ENCODE data around the gene CCDC124. TPM values are rescaled to one million over a fixed set of nuclear protein-coding genes. Genes with fewer than 3 reads are reported as not detected.

Gene CCDC124
- polyA plus RNA-seq, 1 of the 3 experiments (the other 2 are of a cell fraction), result 231 TPM

DNA sequence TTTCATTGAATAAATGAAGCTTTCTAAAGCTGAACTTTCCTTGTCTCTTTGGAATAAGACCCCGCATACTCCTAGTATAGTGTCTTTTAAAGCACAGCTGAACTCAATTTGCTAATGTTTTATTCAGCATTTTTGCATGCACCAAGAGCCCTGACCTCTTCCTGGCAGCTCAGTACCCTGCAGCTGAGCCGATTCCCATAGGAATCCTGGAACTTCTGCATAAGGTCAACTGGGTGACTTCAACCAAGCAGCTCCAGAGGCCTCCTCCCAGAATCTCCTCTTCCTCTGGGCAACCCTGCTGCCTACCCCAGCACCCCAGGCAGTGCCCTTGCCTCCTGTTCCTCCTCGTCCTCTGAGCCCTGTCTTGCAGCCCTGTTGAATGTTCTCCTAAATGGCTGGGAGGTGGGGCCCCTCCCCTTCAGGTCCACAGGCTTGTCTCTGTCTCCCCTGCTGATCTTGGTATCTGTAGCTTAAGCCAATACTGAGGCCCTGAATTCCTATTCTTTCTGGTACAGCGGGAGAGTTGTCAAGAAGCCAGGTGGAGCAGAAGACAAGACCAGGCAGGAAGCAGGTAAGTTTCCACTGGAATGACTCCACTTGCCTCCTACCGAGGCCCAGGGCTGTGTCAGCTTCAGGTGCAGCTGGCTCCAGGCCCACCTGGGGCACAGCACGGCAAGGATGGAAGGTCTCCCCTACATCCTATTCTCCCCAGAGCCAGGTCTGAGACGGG, 23.6 kb upstream of the CCDC124 start:
- Histone ChIP-seq H3K9me2 (no peaks in the 10 kb centered on the region), H3K27ac (ENCODE audit: low read depth in 2 of 2, low read length in 1 of 2) (no peak overlapping the region), H2AFZ (ENCODE audit: low read depth) (no peak overlapping the region), H4K20me1 (ENCODE audit: insufficient read depth) (no peaks in the 10 kb centered on the region), H3K4me1 (ENCODE audit: control insufficient read depth in 1 of 2, insufficient read depth in 2 of 2, low read depth in 1 of 2, low read length in 1 of 2) (no peaks in the 10 kb centered on the region), H3K79me2 (ENCODE audit: insufficient read depth) (no peaks in the 10 kb centered on the region), H3K4me2 (no peak overlapping the region), H3K36me3 (replicated peaks in 1 of 2; ENCODE audit: control insufficient read depth in 1 of 2, insufficient read depth in 2 of 2, low read length in 1 of 2) (no peaks in the 10 kb centered on the region), H3K4me3 (ENCODE audit: low read depth in 2 of 2, low read length in 1 of 2) (no peak overlapping the region), H3K27me3 (ENCODE audit: insufficient read depth) (no peaks in the 10 kb centered on the region), H3F3A (replicated peaks; ENCODE audit: insufficient read depth) (no peaks in the 10 kb centered on the region), H3K9ac (no peak overlapping the region), H3K9me3 (0 out of 2 replicates have a peak, but pooled peaks cover 6% of the 10 kb centered on the region)
- no peak for TF ChIP-seq TAF1 (IDR thresholded peaks at IDR 0.05; ENCODE audit: borderline replicate concordance, low read depth, low read length)
- TF ChIP-seq, protein P1, sequence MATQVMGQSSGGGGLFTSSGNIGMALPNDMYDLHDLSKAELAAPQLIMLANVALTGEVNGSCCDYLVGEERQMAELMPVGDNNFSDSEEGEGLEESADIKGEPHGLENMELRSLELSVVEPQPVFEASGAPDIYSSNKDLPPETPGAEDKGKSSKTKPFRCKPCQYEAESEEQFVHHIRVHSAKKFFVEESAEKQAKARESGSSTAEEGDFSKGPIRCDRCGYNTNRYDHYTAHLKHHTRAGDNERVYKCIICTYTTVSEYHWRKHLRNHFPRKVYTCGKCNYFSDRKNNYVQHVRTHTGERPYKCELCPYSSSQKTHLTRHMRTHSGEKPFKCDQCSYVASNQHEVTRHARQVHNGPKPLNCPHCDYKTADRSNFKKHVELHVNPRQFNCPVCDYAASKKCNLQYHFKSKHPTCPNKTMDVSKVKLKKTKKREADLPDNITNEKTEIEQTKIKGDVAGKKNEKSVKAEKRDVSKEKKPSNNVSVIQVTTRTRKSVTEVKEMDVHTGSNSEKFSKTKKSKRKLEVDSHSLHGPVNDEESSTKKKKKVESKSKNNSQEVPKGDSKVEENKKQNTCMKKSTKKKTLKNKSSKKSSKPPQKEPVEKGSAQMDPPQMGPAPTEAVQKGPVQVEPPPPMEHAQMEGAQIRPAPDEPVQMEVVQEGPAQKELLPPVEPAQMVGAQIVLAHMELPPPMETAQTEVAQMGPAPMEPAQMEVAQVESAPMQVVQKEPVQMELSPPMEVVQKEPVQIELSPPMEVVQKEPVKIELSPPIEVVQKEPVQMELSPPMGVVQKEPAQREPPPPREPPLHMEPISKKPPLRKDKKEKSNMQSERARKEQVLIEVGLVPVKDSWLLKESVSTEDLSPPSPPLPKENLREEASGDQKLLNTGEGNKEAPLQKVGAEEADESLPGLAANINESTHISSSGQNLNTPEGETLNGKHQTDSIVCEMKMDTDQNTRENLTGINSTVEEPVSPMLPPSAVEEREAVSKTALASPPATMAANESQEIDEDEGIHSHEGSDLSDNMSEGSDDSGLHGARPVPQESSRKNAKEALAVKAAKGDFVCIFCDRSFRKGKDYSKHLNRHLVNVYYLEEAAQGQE (IDR thresholded peaks at IDR 0.05; ENCODE audit: low read depth, low read length), result no peak
- TF ChIP-seq MXI1 (IDR thresholded peaks at IDR 0.05; ENCODE audit: low read depth, low read length), result no peak
- TF ChIP-seq, protein P2, sequence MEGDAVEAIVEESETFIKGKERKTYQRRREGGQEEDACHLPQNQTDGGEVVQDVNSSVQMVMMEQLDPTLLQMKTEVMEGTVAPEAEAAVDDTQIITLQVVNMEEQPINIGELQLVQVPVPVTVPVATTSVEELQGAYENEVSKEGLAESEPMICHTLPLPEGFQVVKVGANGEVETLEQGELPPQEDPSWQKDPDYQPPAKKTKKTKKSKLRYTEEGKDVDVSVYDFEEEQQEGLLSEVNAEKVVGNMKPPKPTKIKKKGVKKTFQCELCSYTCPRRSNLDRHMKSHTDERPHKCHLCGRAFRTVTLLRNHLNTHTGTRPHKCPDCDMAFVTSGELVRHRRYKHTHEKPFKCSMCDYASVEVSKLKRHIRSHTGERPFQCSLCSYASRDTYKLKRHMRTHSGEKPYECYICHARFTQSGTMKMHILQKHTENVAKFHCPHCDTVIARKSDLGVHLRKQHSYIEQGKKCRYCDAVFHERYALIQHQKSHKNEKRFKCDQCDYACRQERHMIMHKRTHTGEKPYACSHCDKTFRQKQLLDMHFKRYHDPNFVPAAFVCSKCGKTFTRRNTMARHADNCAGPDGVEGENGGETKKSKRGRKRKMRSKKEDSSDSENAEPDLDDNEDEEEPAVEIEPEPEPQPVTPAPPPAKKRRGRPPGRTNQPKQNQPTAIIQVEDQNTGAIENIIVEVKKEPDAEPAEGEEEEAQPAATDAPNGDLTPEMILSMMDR (IDR thresholded peaks at IDR 0.05), result no peak
- TF ChIP-seq RCOR1 (IDR thresholded peaks at IDR 0.05; ENCODE audit: low read length), result no peak
- TF ChIP-seq RXRA (IDR thresholded peaks at IDR 0.05; ENCODE audit: borderline replicate concordance, low read depth), result no peak
- TF ChIP-seq GABPA (IDR thresholded peaks at IDR 0.05; ENCODE audit: low read depth), result no peak
- POLR2A ChIA-PET, result no interaction called here
- 36% methylated on average over 5 of the region's 7 CpGs for WGBS (ENCODE audit: low lambda C conversion rate)
- no peak for DNase-seq
- CTCF ChIA-PET, result interaction anchor here (3.2 kb wide), 1 partner anchor 23 kb away, joined by 13 read pairs; the partner anchor contains the start of gene CCDC124

DNA sequence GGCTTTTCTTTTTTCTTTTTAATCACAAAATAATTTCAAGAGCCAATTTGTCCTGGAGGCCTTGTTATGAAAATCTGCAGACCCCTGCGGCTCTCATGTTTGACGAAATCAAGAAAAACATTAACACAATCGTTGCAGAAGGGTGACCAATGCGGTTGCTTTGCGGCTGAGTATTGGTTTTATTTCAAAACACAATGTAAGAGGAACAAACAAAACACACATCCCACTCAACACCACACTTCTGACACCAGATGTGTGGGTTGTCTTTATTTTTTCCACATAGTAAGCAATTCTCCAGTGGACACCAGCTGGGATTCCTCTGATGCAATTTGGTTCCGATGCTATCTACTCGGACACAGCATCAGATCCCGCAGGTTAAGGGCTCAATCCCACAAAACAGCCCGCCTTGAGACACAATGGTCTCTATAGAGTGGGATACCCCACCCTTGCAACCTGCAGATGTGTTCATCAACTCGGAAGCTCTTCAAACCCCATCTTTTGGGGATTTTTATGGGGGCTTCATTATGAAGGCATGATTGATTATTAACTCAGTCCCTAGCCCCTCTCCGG, 21.9 kb upstream of the CCDC124 start:
- H3K79me2 ChIP-seq (ENCODE audit: insufficient read depth), result no peaks in the 10 kb centered on the region
- CTCF ChIA-PET, result interaction anchor here (1.2 to 3.2 kb wide), 3 partner anchors 9 to 27 kb away, joined by 3 to 13 read pairs (median 5); partner anchors contain the start of gene CCDC124
- H3K9me3 ChIP-seq, result 0 out of 2 replicates have a peak, but pooled peaks cover 6% of the 10 kb centered on the region
- no peaks in the 10 kb centered on the region for H3K36me3 ChIP-seq (replicated peaks in 1 of 2; ENCODE audit: control insufficient read depth in 1 of 2, insufficient read depth in 2 of 2, low read length in 1 of 2)
- no peak overlapping the region for H3K4me3 ChIP-seq (ENCODE audit: low read depth in 2 of 2, low read length in 1 of 2)
- WGBS (ENCODE audit: low lambda C conversion rate), result 13% methylated on average over 10 of the region's 11 CpGs
- H3K9ac ChIP-seq, result no peak overlapping the region
- TF ChIP-seq SIN3A (IDR thresholded peaks at IDR 0.05; ENCODE audit: borderline replicate concordance, low read depth, low read length) (no peak), MXI1 (IDR thresholded peaks at IDR 0.05; ENCODE audit: low read depth, low read length) (no peak), TCF12 (IDR thresholded peaks at IDR 0.05) (no peak), FOSL2 (IDR thresholded peaks at IDR 0.05; ENCODE audit: borderline replicate concordance, low read depth) (no peak)
- TF ChIP-seq, protein P3, sequence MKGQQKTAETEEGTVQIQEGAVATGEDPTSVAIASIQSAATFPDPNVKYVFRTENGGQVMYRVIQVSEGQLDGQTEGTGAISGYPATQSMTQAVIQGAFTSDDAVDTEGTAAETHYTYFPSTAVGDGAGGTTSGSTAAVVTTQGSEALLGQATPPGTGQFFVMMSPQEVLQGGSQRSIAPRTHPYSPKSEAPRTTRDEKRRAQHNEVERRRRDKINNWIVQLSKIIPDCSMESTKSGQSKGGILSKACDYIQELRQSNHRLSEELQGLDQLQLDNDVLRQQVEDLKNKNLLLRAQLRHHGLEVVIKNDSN (IDR thresholded peaks at IDR 0.05; ENCODE audit: borderline replicate concordance, low read depth), result no peak
- TF ChIP-seq, protein P4, sequence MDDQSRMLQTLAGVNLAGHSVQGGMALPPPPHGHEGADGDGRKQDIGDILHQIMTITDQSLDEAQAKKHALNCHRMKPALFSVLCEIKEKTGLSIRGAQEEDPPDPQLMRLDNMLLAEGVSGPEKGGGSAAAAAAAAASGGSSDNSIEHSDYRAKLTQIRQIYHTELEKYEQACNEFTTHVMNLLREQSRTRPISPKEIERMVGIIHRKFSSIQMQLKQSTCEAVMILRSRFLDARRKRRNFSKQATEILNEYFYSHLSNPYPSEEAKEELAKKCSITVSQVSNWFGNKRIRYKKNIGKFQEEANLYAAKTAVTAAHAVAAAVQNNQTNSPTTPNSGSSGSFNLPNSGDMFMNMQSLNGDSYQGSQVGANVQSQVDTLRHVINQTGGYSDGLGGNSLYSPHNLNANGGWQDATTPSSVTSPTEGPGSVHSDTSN (IDR thresholded peaks at IDR 0.05), result no peak
- H3F3A ChIP-seq (replicated peaks; ENCODE audit: insufficient read depth), result no peaks in the 10 kb centered on the region
- H3K9me2 ChIP-seq, result no peaks in the 10 kb centered on the region
- no peaks in the 10 kb centered on the region for H3K4me1 ChIP-seq (ENCODE audit: control insufficient read depth in 1 of 2, insufficient read depth in 2 of 2, low read depth in 1 of 2, low read length in 1 of 2)
- no peak for DNase-seq
- no peaks in the 10 kb centered on the region for H3K27me3 ChIP-seq (ENCODE audit: insufficient read depth)
- no peak overlapping the region for H2AFZ ChIP-seq (ENCODE audit: low read depth)
- no peak overlapping the region for H3K27ac ChIP-seq (ENCODE audit: low read depth in 2 of 2, low read length in 1 of 2)
- no peak overlapping the region for H3K4me2 ChIP-seq
- POLR2A ChIA-PET, result no interaction called here
- no peaks in the 10 kb centered on the region for H4K20me1 ChIP-seq (ENCODE audit: insufficient read depth)
